ENCODE data around the gene ZNF598.

Gene ZNF598

GRCh38 chr16:1990351-1991134 is 19.1 kb downstream of the ZNF598 start:
- no peak for DNase-seq (ENCODE audit: low read depth)

GRCh38 chr16:1990101-1990350 is 19.6 kb downstream of the ZNF598 start:
- DNase-seq (ENCODE audit: low read depth), result no peak

- no peak for DNase-seq (ENCODE audit: low read depth)
These were observed 20.2 kb downstream of the ZNF598 start, which contains the start of gene SYNGR3 for GRCh38 chr16:1989209-1990100. SYNGR3 (plus strand) TSS chr16:1989970; CDS start chr16:1990103, 133 bp downstream.

GRCh38 chr16:1987198-1987597 is 22.4 kb downstream of the ZNF598 start:
- DNase-seq (ENCODE audit: low read depth), result no peak

- DNase-seq (ENCODE audit: low read depth), result no peak
These were observed 24.0 kb downstream of the ZNF598 start for GRCh38 chr16:1985466-1986150.

GRCh38 chr16:1984347-1985225 is 25.0 kb downstream of the ZNF598 start:
- no peak for DNase-seq (ENCODE audit: low read depth)

GRCh38 chr16:1983544-1984346 is 25.9 kb downstream of the ZNF598 start, which contains the start of gene GFER:
GFER (plus strand) TSS chr16:1984193; CDS start chr16:1984219, 26 bp downstream.
- DNase-seq (ENCODE audit: low read depth), result no peak

- DNase-seq (ENCODE audit: low read depth), result no peak
These were observed 26.6 kb downstream of the ZNF598 start for GRCh38 chr16:1982991-1983543.

GRCh38 chr16:1982013-1982433 is 27.6 kb downstream of the ZNF598 start:
- DNase-seq (ENCODE audit: low read depth), result no peak

GRCh38 chr16:1981398-1981836 is 28.2 kb downstream of the ZNF598 start, which contains the start of gene NOXO1:
NOXO1 (minus strand) TSS chr16:1981469; CDS start chr16:1981179, 290 bp downstream.
- no peak for DNase-seq (ENCODE audit: low read depth)

- DNase-seq (ENCODE audit: low read depth), result no peak
These were observed 28.9 kb downstream of the ZNF598 start for GRCh38 chr16:1980770-1981087.

- DNase-seq (ENCODE audit: low read depth), result no peak
These were observed 29.4 kb downstream of the ZNF598 start for GRCh38 chr16:1980030-1980769.

- no peak for DNase-seq (ENCODE audit: low read depth)
These were observed 30.2 kb downstream of the ZNF598 start for GRCh38 chr16:1979271-1980029.

- DNase-seq (ENCODE audit: low read depth), result no peak
These were observed 31.0 kb downstream of the ZNF598 start for GRCh38 chr16:1978476-1979120.

- DNase-seq (ENCODE audit: low read depth), result no peak
These were observed 31.7 kb downstream of the ZNF598 start for GRCh38 chr16:1977875-1978268.

- DNase-seq (ENCODE audit: low read depth), result no peak
These were observed 32.4 kb downstream of the ZNF598 start for GRCh38 chr16:1976951-1977874.

- no peak for DNase-seq (ENCODE audit: low read depth)
These were observed 33.5 kb downstream of the ZNF598 start for GRCh38 chr16:1976216-1976520.
